HepG2 (cell line): ENCODE results near the gene MED28. TPM values are rescaled to one million over a fixed set of nuclear protein-coding genes. Genes with fewer than 3 reads are reported as not detected.

Source experiments
- BRCA1 ChIP-seq: sonication (generic); formaldehyde crosslinking; IDR thresholded peaks from 2 replicates; pipeline ENCODE4 v1.4.0; 2020; ENCODE audit warnings: missing genetic modification reagents
- CEBPB ChIP-seq: IDR thresholded peaks from 2 replicates; pipeline ENCODE4 v1.6.1; 2011; ENCODE audit warnings: low read depth, low read length, improper control_type of control experiment, borderline replicate concordance
- CENPX ChIP-seq: sonication (generic); formaldehyde crosslinking; IDR thresholded peaks from 2 replicates; pipeline ENCODE4 v1.9.0; 2021; ENCODE audit warnings: mild to moderate bottlenecking, missing genetic modification reagents, moderate library complexity
- CREB1 ChIP-seq, 2 experiments: fragments of 450-650 bp in 1 of 2; IDR thresholded peaks; 2 replicates each; pipeline ENCODE4 v1.6.1; 2016 to 2017; ENCODE audit warnings: control low read depth in 1 of 2, mild to moderate bottlenecking in 1 of 2, missing compliant biosample characterization in 1 of 2, missing genetic modification characterization in 1 of 2
- CTCF ChIP-seq: sonication (generic); formaldehyde crosslinking; IDR thresholded peaks from 2 replicates; pipeline ENCODE4 v1.5.0; 2020; ENCODE audit warnings: mild to moderate bottlenecking, missing genetic modification reagents, moderate library complexity
- ELF3 ChIP-seq: IDR thresholded peaks from 2 replicates; pipeline ENCODE4 v1.6.1; 2016; ENCODE audit warnings: missing genetic modification reagents, missing compliant biosample characterization
- HDAC6 ChIP-seq: fragments of 200-600 bp; sonication (generic); IDR thresholded peaks from 2 replicates; pipeline ENCODE4 v1.7.0; 2017; ENCODE audit warnings: mild to moderate bottlenecking, antibody characterized with exemption, low read length, low read depth
- HIVEP1 ChIP-seq: sonication (generic); formaldehyde crosslinking; IDR thresholded peaks from 2 replicates; pipeline ENCODE4 v1.4.0; 2020; ENCODE audit warnings: mild to moderate bottlenecking, missing genetic modification reagents
- HOXA3 ChIP-seq: sonication (generic); formaldehyde crosslinking; IDR thresholded peaks from 2 replicates; pipeline ENCODE4 v1.5.0; 2020; ENCODE audit warnings: missing genetic modification reagents
- HOXA7 ChIP-seq: sonication (generic); formaldehyde crosslinking; IDR thresholded peaks from 2 replicates; pipeline ENCODE4 v1.8.1; 2022; ENCODE audit warnings: mild to moderate bottlenecking, missing genetic modification reagents, moderate library complexity
- LBX2 ChIP-seq: sonication (generic); formaldehyde crosslinking; IDR thresholded peaks from 2 replicates; pipeline ENCODE4 v1.5.0; 2020; ENCODE audit warnings: missing genetic modification reagents, mild to moderate bottlenecking, borderline replicate concordance
- MYPOP ChIP-seq: sonication (generic); formaldehyde crosslinking; IDR thresholded peaks from 2 replicates; pipeline ENCODE4 v1.8.1; 2023; ENCODE audit warnings: mild to moderate bottlenecking, moderate library complexity, missing genetic modification reagents
- NFKBIZ ChIP-seq: IDR thresholded peaks from 2 replicates; pipeline ENCODE4 v1.6.1; 2018; ENCODE audit warnings: missing genetic modification reagents, missing compliant biosample characterization
- NFYC ChIP-seq: IDR thresholded peaks from 2 replicates; pipeline ENCODE4 v1.6.1; 2016; ENCODE audit warnings: missing genetic modification reagents, missing compliant biosample characterization
- SAFB2 ChIP-seq: sonication (generic); formaldehyde crosslinking; IDR thresholded peaks from 2 replicates; pipeline ENCODE4 v1.5.1; 2020; ENCODE audit warnings: missing genetic modification reagents, low read depth, mild to moderate bottlenecking, borderline replicate concordance
- SIX4 ChIP-seq: sonication (generic); formaldehyde crosslinking; IDR thresholded peaks from 2 replicates; pipeline ENCODE4 v1.4.0; 2020; ENCODE audit warnings: missing genetic modification reagents
- SMARCE1 ChIP-seq: fragments of 450-650 bp; IDR thresholded peaks from 2 replicates; pipeline ENCODE4 v1.6.1; 2017; ENCODE audit warnings: borderline replicate concordance
- SNAPC4 ChIP-seq: sonication (generic); formaldehyde crosslinking; IDR thresholded peaks from 2 replicates; pipeline ENCODE4 v1.4.0; 2020; ENCODE audit warnings: mild to moderate bottlenecking, missing genetic modification reagents
- TCF12 ChIP-seq, 2 experiments: fragments of 450-650 bp in 1 of 2; sonication (generic) in 1 of 2; formaldehyde crosslinking in 1 of 2; IDR thresholded peaks; 2 replicates each; pipeline versions ENCODE4 v1.6.1 to v1.8.0; 2017 to 2022; ENCODE audit warnings: antibody characterized with exemption in 1 of 2, mild to moderate bottlenecking in 1 of 2, missing genetic modification reagents in 1 of 2, moderate library complexity in 1 of 2
- ZFP36L2 ChIP-seq: sonication (generic); formaldehyde crosslinking; IDR thresholded peaks from 2 replicates; pipeline ENCODE4 v1.4.0; 2020; ENCODE audit warnings: missing genetic modification reagents
- ZNF317 ChIP-seq: sonication (generic); formaldehyde crosslinking; IDR thresholded peaks from 2 replicates; pipeline ENCODE4 v1.5.0; 2020; ENCODE audit warnings: mild to moderate bottlenecking, missing genetic modification reagents
- ZNF703 ChIP-seq: sonication (generic); formaldehyde crosslinking; IDR thresholded peaks from 2 replicates; pipeline ENCODE4 v1.5.1; 2020; ENCODE audit warnings: missing genetic modification reagents, mild to moderate bottlenecking, moderate library complexity, borderline replicate concordance
- polyA plus RNA-seq, 8 experiments: library from polyadenylated mRNA; depleted of rRNA in 3 of 8; stranded (reverse) in 7 of 8; unstranded in 1 of 8; fragments of >200 nt; fragmentation: Illumina TruSeq in 4 of 8; extraction: Trizol in 4 of 8; gene quantifications; 2 replicates each; pipeline versions ENCODE4 v1.2.1 to v1.2.3, GENCODE V29; 2011 to 2016; ENCODE audit warnings: low read depth in 4 of 8, missing spikeins in 1 of 8, mixed read lengths in 1 of 8; ENCODE audit not compliant: insufficient read depth in 1 of 8
- total RNA-seq, 5 experiments: library from RNA; depleted of rRNA; stranded (reverse); fragments of >200 nt; fragmentation: Illumina TruSeq; extraction: Trizol; gene quantifications; 2 replicates each; pipeline ENCODE4 v1.2.3, GENCODE V29; 2016; ENCODE audit warnings: low read depth in 1 of 5

Gene MED28
- total and polyA plus RNA-seq, 2 of the 13 experiments (the other 11 are each of a cell fraction or from before 2014, with no cell fraction given), result 41.3 to 65.7 TPM

GRCh38 chr4:17576932-17577664, 37.3 kb upstream of the MED28 start, which contains the start of gene LAP3 (continued):
- peak; percentile 18; the same call in 1 of the 2 replicates for TF ChIP-seq CTCF (CRISPR knock-in tag)
- TF ChIP-seq ZNF317 (CRISPR knock-in tag), result no peak
- 0 out of 2 replicates have a peak, but pooled peaks have one; percentile 55 for TF ChIP-seq NFKBIZ (CRISPR knock-in tag)
- TF ChIP-seq NFYC (CRISPR knock-in tag), result peak; percentile 67
- TF ChIP-seq HIVEP1 (CRISPR knock-in tag), result peak; percentile 56; the same call in 1 of the 2 replicates
- TF ChIP-seq MYPOP (CRISPR knock-in tag), result peak; percentile 92
- TF ChIP-seq ELF3 (CRISPR knock-in tag), result peak; percentile 87
- TF ChIP-seq TCF12 (IDR thresholded peaks at IDR 0.05), result no peak
- no peak for TF ChIP-seq TCF12 (CRISPR knock-in tag; IDR thresholded peaks at IDR 0.05)
- peak; percentile 22; the same call in 1 of the 2 replicates for TF ChIP-seq LBX2
- TF ChIP-seq SNAPC4 (CRISPR knock-in tag), result no peak
- no peak; the same call in 1 of the 2 replicates for TF ChIP-seq ZNF703 (CRISPR knock-in tag)
- TF ChIP-seq CENPX (CRISPR knock-in tag), result no peak
- no peak for TF ChIP-seq CEBPB
- TF ChIP-seq SMARCE1, result no peak
- TF ChIP-seq SIX4 (CRISPR knock-in tag), result peak; percentile 53; the same call in 1 of the 2 replicates
- peak; percentile 99 for TF ChIP-seq CREB1 (IDR thresholded peaks at IDR 0.05)
- peak; percentile 75 for TF ChIP-seq CREB1 (CRISPR knock-in tag; IDR thresholded peaks at IDR 0.05)
- TF ChIP-seq HDAC6, result no peak
- TF ChIP-seq HOXA7 (CRISPR knock-in tag), result no peak
- peak; percentile 85 for TF ChIP-seq HOXA3
- TF ChIP-seq SAFB2 (CRISPR knock-in tag), result peak; percentile 63; the same call in 1 of the 2 replicates
- no peak for TF ChIP-seq BRCA1 (CRISPR knock-in tag)
- TF ChIP-seq ZFP36L2 (CRISPR knock-in tag), result no peak
